Gastroesophageal sphincter (tissue), 3 donors: ENCODE data around the gene HGFAC.

Source experiments
- POLR2A ChIP-seq, 2 donors: fragments of 450-650 bp; IDR thresholded peaks; one replicate each; pipeline ENCODE4 v1.6.1; 2017; ENCODE audit warnings: antibody characterized with exemption in 2 of 2, mild to moderate bottlenecking in 2 of 2, moderate library complexity in 1 of 2
- POLR2AphosphoS5 ChIP-seq: sonication (generic); formaldehyde crosslinking; IDR thresholded peaks from one replicate; pipeline ENCODE4 v1.6.1; 2017; ENCODE audit warnings: antibody characterized with exemption
- TF ChIP-seq, protein P1 (sequence below), 4 experiments: fragments of 200-600 bp in 2 of 4; fragments of 450-650 bp in 2 of 4; sonication (generic) in 1 of 4; IDR thresholded peaks; one replicate each; pipeline ENCODE4 v1.5.1; 2017 to 2019; ENCODE audit warnings: antibody characterized with exemption in 4 of 4, mild to moderate bottlenecking in 2 of 4, moderate library complexity in 2 of 4

- TF ChIP-seq POLR2AphosphoS5 (no peak), POLR2A (IDR thresholded peaks at IDR 0.05) (no peak)
- TF ChIP-seq, protein P1, sequence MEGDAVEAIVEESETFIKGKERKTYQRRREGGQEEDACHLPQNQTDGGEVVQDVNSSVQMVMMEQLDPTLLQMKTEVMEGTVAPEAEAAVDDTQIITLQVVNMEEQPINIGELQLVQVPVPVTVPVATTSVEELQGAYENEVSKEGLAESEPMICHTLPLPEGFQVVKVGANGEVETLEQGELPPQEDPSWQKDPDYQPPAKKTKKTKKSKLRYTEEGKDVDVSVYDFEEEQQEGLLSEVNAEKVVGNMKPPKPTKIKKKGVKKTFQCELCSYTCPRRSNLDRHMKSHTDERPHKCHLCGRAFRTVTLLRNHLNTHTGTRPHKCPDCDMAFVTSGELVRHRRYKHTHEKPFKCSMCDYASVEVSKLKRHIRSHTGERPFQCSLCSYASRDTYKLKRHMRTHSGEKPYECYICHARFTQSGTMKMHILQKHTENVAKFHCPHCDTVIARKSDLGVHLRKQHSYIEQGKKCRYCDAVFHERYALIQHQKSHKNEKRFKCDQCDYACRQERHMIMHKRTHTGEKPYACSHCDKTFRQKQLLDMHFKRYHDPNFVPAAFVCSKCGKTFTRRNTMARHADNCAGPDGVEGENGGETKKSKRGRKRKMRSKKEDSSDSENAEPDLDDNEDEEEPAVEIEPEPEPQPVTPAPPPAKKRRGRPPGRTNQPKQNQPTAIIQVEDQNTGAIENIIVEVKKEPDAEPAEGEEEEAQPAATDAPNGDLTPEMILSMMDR (IDR thresholded peaks at IDR 0.05) = no peak
These were observed 36.6 kb upstream of the HGFAC start for GRCh38 chr4:3405176-3405575.
